HG02571 (cell line): ENCODE results near the gene PPFIA2.

Source experiments
- ATAC-seq: cut with Tn5 transposase; IDR thresholded peaks from one replicate; pipeline ENCODE4 v1.9.1; 2021; ENCODE audit warnings: mild to moderate bottlenecking, moderate library complexity; ENCODE audit not compliant: unreplicated experiment

The PPFIA2 gene

DNA sequence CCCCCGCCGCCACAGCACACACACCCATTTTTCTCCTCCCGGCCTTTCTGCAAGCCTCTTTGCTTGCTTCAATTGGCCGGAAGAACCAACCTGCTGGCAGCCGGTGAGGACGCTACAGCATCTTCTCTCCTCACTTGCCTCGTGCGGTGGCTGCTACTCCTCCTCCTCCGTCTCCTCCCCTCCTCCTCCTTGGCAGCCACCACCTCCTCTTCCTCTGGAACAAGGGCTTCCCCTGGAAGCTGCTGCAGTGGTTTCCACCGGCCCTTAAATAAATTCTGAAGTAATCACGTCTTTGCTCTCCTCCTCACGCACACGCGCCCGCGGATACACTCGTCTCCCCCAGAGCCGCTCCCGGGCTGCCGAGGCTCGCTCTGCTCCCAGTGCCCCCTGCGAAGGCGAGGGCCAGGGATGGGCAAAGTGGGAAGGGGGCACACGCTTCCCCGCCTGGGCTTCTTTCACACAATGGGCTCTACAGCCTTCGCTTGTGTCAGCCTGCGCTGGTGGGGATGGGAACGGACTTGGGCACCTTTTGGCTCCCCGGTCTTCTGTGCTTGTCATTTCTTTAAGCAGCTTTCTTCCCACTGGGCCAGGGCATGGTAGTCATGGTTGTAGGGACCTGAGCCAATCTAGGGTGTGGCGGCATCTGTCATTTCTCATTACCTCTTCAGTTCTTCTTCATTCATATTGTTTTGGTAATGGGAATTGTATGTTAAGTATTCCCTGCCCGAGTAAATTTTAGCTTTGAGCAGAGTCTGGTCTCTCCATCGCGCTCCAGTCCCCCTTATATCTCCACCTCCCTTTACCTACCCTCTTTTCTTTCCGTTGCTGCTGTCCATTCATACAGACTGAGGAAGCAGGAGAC lies at the start of gene PPFIA2:
TSS of gene PPFIA2 (minus strand) at position 161 of the 862 bp plus-strand sequence.
- ATAC-seq: no peak

DNA sequence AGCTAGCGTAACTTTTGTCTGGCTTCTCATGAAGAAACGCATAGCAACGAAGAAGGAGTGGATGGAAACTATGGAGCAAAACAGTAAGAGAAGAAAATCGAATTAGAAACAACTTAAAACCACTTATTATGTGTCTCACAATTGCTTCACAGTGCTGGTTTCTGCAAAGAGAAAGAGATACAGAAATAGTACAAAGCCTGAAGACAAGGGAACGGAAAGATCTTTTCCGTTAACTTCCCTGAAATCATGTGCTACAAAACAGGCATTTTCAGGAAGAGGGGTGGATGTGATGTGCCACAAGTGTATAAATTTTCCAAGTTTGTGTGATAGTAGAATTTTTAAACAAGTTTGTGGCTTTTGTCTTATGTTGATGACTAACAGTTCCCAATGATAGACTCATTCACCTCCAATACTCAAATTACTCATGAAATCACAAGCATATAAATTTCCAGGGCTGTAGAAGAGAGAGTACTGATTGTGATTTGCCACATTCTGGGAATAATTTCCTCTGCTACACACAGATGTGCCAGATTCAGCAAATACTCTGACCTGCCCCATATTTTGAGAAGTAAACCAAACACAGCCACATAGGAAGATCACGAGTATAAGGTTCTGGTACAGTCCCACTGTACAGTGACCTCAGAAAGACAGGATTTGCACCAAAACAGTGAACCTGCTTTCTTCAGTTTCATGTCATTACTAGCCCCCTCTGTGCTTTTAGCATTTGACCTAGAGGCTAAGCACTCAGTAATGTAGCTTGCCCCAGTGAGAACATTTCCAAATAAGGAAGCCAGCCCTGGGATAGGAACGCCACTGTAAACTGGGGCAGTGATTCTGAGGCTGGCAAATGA lies 41.4 kb upstream of the PPFIA2 start:
- no peak for ATAC-seq

DNA sequence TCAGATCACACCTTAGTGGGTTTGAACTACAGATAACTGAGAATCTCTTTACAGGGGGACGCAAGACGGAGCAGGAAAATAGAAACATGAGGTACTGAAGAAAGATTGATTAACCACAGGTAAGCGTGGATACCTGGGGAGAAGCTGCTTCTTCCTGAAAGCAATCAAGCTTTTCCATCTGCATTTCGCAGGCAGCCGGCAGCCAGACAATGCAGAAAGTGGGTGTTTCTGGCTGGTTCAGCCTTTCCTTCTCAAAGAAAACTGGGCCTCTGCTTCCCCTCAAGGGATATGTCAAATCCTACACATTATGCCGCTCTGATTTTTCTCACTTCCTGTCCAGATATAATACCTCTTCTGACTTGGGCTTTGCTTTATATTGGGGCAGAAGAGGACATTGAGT lies 39.1 kb upstream of the PPFIA2 start:
- no peak for ATAC-seq

DNA sequence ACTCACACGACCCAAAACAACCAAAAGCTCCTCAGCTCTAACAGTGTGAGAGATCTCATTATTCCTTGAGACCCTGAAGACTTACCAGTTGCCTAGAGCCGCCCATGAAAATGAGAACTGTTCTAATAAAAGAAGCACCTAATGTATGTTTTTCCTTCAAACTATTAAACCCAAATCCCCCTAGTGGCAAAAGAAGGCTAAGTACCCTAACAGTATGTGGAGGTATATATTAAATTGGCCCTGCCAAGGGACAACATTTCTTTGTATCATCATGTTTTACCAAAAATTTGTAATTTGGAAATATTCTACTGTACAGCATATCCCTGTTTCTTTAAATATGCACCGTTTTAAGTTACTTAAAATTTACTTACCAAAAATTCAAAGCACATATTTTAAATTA lies 38.0 kb upstream of the PPFIA2 start:
- ATAC-seq: no peak

DNA sequence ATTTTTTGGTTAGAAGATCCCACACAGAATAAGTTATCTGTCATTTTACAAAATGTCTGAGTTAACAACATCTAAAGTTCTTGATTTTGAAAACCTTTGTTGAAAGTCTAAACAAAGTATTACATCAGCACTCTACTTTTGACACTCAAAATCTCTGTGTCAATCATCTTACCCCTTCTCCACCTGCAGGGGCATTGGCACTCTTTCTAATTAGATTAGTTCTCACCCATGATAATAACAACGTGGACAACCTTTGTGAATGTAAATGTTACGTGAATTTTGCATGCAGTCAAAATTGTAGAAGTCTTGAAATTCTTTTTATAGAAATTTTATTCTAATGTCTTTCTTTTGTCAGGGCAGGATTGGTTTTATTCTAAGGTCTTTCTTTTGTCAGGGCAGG lies 33.5 kb upstream of the PPFIA2 start:
- no peak for ATAC-seq

DNA sequence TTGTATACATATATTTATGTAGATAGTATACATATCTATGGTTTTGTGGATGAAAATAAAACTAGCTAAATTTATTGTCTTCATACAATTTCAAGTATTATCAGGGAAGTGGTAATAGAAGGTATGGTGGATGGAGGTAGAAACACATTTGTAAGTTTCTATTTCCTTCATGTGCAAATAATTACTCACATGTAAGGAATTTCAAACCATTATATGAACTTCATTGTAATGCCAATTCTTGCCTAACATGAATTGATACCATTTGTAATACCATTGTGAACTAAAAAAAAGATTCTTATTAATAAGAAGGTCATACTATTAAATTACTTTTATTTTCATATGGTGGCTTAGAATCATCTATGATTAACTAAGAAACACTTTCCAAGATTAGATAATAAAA lies 20.1 kb upstream of the PPFIA2 start:
- no peak for ATAC-seq

DNA sequence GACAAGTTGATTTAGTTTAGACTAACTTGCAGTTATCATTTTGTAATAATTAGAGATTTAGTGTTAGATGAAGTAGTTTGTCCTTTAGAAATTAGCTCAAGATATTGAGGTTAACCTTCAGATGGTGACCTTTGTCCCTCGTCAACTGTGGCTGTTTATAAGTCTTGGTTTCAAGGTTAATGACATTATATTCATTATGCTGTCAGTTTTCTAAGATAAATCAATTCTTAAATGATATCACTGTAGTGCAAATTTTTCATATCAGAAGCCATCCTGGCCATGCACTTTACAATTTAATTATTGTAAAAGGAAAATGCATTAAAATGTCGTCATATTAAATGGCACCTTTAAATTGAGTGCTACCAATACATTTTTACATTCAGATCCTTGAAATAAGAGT lies 19.6 kb upstream of the PPFIA2 start:
- ATAC-seq: no peak

DNA sequence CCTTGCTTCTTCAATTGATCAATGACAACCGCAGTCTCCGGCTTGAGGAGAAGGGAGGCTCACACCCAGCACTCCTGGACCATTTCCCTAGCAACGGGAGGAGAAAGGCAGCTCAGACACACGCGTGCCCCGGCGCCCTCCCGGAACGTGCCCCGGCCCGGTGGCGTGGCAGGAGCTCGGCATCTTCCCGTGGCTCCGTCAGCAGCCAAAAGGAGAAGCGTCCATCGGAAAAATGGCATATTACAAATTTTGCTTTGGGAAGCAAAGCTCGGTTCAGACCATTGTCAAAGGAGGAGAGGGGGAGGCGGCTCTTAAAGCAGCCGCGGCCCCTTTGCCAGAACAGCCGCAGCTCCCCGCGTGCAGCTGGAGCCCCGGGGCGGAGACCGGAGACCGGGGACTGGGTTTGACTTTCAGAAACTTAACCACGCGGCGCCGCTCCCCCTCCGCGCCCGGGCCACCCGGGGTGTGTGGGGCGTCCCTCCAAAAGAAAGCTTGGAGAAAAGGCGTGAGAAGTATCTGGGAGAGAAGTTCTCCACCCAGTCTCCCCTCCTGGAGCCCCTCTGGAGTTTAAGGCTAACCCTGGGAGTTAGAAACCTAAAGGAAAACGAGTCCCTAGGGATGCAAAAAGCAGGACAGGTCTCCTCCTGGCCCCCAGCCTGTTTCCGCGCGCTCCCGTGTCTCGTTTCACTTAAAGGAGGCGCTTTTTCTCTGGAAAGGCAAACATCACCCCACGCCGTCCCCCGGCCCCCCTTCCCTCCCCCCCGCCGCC lies 545 bp downstream of the PPFIA2 start:
- no peak for ATAC-seq

DNA sequence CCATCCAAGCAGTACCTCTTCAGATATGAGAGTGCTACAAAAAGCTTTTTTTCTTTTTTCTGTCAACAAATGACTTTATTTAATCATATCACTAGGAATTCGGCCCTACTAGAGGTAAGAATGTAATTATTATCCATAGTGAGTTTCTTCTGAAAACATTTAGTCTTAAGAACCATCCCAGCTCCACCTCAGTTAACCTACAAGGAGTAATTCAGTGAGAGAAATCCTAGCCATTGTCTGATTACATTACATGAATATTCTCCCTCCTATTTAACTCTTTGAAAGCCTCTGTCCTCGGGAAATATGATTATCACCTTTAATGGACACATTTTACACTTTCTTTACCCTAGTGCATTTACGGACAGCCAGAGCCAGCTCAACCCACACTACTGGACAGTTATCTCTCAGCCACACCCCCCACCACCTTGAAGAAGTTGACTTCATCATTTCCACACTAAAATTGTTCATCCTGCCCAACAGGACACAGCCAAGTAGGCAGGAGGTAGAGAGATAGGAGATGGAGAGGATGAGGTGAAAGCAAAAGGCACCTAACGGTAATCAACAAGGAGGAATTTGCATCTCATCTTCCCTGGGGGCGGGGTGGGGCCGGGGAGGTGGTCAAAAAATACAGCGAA lies 1.3 kb downstream of the PPFIA2 start:
- ATAC-seq: no peak

DNA sequence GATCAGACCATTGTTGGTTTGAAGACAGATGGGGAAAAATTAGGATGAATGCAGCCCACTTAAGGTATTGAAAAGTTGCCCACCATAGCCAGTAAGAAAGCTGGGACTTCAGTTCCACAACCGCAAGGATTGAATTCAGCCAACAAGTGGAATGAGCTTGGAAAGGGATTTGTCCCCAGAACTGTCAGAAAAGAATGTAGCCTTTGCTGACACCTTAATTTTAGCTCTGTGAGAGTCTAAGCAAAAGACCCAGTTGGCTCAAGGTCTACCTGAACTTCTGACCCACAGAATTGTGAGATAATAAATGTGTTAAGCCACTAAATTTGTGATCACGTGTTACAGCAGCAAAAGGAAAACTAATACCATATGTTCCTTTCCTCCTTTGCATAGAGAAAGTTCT lies 29.4 kb downstream of the PPFIA2 start:
- no peak for ATAC-seq

DNA sequence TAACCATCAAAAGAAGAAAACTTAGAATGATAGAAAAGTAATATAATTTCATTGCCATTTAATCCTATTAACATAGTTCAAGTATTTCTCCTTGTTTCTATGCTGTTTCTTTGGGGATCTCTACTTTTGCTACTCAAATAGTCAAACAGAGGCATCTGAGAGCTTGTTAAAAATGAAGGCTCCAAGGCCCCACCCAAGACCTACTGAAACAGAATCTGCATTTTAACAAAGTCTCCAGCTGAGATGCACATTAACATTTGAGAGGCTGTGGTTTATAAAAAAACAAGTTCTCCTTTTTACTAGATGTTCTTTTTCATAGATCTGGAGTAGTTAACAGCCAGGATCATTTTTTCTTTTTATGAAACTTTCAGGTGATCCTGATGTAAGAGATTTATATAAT lies 31.8 kb downstream of the PPFIA2 start:
- no peak for ATAC-seq

DNA sequence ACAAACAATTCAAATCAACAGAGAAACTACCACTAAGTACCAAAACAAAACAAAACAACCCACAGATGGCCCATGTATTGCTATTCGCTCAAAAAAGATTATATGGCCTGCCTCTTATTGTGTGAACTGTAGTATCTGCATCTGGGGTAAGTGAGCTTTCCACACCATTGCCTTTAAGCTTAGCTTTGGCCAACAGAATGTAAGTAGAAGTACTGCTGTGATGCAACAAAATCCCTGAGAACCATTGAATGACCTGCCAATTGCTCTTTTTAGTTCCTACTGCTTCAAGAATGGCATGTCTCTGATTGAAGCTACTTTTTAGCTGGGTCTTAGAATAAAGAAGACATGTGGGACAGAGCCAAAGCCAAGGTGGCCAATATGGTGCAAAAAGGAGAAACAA lies 32.5 kb downstream of the PPFIA2 start:
- no peak for ATAC-seq

DNA sequence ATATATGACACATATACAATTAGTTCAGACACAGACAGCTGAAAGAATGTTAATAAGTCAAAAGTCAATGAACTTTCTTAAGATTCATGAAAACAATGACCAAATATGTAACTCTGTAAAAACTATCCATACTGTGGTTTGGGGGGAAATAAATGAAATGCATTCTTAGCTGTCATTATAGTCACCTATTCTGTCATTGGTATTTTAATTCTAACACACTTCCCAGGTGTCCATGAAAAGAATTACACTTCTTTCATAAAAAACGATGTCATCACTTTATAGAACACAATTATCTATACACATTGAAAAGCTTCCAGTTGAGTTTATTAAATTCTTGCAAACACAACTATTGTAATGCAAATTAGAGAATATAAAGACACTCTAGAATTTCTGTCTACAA lies 35.8 kb downstream of the PPFIA2 start:
- no peak for ATAC-seq

DNA sequence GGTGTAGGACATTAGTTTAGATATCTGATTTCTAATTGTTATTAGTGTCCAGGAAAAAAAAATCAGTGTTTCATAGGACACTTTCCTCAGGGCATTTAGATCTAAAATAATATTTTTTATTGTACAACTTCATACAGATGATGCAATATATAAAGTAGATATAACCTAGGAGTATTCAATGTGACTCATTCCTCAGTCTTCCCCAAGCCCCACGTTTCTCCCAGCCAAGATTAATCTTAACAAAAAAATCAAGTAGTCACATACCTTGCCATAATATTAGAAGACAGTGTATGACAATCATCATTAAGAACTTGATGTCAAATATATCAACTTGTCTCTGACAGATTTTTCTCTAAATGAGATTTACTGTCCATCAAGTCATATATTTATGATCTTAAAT lies 37.1 kb downstream of the PPFIA2 start:
- ATAC-seq: no peak

DNA sequence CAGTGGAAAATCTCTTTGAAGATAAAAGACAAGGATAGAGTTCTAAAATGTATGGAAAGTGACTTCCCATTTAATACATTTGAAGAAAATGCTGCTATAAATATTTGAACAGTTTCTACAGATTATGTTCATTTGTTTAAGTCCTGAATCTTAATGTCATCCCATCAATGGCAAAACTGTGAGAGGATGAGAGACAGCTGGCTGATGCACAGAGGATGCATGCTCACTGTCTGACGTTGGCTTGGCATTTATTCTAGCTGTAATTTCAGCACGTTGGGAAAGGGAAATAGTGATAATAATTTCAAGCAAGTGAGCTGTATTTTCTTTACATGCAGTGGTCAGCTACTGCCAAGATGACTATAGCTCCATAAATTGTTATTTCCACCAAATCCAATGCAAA lies 40.5 kb downstream of the PPFIA2 start:
- no peak for ATAC-seq

DNA sequence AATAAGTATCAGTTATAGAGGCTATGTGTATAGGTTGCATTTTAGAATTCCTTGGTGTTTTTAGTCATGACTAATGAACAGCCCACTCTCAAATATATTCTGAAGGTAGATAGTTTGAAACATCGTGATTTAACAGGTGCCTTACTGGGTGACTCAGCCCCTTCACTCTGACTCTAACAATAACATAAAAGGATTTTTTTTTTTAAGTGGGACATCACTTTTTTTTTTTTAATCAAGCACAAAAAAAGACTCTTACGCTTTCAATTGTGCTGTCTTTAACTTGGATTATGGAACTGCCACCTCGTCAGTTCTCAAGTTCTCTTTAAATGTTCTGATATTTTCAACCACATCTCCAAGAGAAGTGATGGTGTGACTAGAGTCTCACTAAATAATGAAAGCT lies 46.6 kb downstream of the PPFIA2 start:
- no peak for ATAC-seq

DNA sequence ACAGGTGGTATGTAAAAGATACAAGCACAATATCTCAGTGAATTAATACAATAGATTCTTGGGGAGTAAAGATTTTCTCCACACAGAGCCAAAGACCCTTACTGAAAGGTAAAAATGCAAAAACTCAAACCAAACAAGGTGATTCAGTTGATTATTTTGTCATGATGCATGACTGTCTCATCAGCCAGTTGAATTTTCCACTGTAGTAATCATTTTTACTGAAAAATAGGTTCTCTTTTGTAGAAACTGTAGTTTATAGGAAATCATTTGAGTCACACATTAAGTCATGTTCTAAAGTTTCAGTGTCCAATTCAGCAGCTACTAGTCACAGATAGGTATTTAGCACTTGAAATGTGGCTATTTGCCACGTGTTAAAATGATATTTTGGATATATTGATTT lies 53.6 kb downstream of the PPFIA2 start:
- ATAC-seq: no peak

DNA sequence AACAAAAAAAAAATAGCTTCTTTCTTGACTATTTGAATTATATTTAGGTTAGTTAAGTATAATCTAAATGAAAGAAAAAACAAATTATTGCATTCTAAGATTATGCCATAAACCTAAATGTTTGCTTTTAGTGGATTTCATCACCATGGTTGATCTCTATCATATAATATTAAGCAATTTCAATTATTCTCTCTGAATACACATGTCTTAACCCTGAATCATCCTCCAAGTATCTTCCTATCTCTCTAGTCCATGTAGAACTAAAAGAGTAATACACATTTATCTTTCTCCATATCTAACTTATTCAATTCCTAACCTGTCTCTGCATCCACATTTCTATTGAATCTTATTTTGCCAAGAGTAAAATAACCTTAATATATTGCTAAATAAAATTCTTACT lies 59.6 kb downstream of the PPFIA2 start:
- ATAC-seq: no peak

DNA sequence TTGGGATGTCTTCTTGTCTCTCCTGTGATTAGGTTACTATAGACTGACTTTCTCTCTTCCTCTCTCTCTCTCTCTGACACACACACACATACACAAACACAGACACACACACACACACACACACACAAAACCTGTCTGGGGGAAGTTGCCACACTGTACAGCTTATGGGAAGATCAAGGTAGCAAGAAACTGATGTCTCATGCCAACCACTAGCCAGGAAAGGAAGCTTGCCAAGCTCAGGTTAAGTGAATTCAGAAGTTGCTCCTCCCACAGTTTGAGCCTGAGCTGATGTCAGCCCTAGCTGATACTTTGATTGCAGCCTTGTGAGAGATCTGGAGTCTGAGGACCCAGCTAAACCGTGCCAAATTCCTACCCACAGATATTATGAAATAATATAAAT lies 67.1 kb downstream of the PPFIA2 start:
- no peak for ATAC-seq

DNA sequence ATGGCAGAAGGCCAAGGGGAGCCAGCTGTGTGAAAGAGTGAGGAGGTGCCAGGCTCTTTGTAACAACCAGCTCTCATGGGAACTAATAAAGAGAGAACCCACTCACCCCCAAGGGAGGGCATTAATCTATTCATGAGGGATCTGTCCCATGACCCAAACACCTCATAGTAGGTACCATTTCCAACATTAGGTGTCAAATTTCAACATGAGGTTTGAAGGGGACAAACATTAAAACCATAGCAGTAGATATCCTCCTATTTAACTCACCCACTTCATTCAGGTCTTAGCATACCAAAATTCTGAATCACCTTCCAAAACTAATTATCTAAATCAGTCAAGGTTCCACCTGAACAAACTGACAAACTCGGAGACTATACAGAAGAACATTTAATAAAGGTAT lies 75.3 kb downstream of the PPFIA2 start:
- ATAC-seq: no peak

DNA sequence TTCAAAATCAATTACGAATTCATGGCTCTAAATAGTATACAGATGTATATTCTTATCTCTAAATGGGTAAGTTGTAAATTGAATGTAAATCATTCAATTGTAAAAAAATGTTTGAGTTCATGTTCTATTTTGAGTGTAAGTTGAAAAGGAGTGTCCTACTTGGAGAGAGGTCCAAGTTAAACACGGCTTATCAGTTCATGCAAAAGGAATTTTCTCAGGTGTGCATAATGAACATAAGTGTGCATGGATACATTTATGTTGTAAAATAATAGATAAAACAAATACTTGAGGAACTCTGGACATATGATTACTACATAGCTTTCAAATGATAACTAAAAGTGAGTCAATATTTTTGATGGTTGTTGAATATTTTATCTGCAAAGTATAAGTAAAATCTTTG lies 79.5 kb downstream of the PPFIA2 start:
- ATAC-seq: no peak
